SK-N-SH (cell line): ENCODE data around the gene CSNK1E. TPM values are rescaled to one million over a fixed set of nuclear protein-coding genes. Genes with fewer than 3 reads are reported as not detected.

Experiments used
- CTCF ChIA-PET: fragments of 300-600, 350-600 bp; formaldehyde crosslinking; extraction: SDS; loops from one replicate; lab custom pipeline; 2021; lab: Yijun Ruan, JAX
- POLR2A ChIA-PET: fragments of 350-600 bp; sonication (Branson Sonifier 250); formaldehyde crosslinking; extraction: SDS; loops from one replicate; lab custom pipeline; 2020; ENCODE audit warnings: antibody characterized with exemption, inconsistent platforms; lab: Yijun Ruan, JAX
- DNase-seq: peaks from one replicate; pipeline ENCODE4 v3.0.0; 2012
- H2AFZ ChIP-seq: fragments of 200-600 bp; sonication (generic); 2 replicates; pipeline ENCODE4 v1.8.1; 2016; ENCODE audit warnings: antibody characterized with exemption, mild to moderate bottlenecking, low read depth
- H3F3A ChIP-seq: fragments of 200-600 bp; sonication (generic); replicated peaks from 2 replicates; pipeline ENCODE3; 2016; ENCODE audit warnings: antibody characterized with exemption, mild to moderate bottlenecking; ENCODE audit not compliant: insufficient read depth
- H3K27ac ChIP-seq, 2 experiments: fragments of 200-500 bp in 1 of 2; fragments of 200-600 bp in 1 of 2; sonication (Bioruptor generic) in 1 of 2; sonication (generic), shearing (Covaris generic) in 1 of 2; 2 replicates each; pipeline versions ENCODE4 v1.5.1 to v1.6.1; 2014 to 2016; ENCODE audit warnings: low read depth in 2 of 2, inconsistent platforms in 1 of 2, low read length in 1 of 2, mild to moderate bottlenecking in 1 of 2, mixed read lengths in 1 of 2
- H3K27me3 ChIP-seq: fragments of 200-600 bp; sonication (generic), shearing (Covaris generic); 2 replicates; pipeline ENCODE4 v1.6.1; 2016; ENCODE audit warnings: mixed run types; ENCODE audit not compliant: insufficient read depth
- H3K36me3 ChIP-seq, 2 experiments: fragments of 200-500 bp in 1 of 2; fragments of 200-600 bp in 1 of 2; sonication (Bioruptor generic) in 1 of 2; sonication (generic) in 1 of 2; replicated peaks in 1 of 2; 2 replicates each; pipeline versions ENCODE3 to v1.5.1; 2014 to 2016; ENCODE audit warnings: low read length in 1 of 2, mild to moderate bottlenecking in 1 of 2; ENCODE audit not compliant: insufficient read depth in 2 of 2, control insufficient read depth in 1 of 2
- H3K4me1 ChIP-seq, 2 experiments: fragments of 200-500 bp in 1 of 2; fragments of 200-600 bp in 1 of 2; sonication (Bioruptor generic) in 1 of 2; sonication (generic), shearing (Covaris generic) in 1 of 2; 2 replicates each; pipeline versions ENCODE4 v1.5.1 to v1.6.1; 2014 to 2016; ENCODE audit warnings: low read depth in 1 of 2, low read length in 1 of 2, mixed run types in 1 of 2; ENCODE audit not compliant: insufficient read depth in 2 of 2, control insufficient read depth in 1 of 2
- H3K4me2 ChIP-seq: fragments of 200-600 bp; sonication (generic), shearing (Covaris generic); 2 replicates; pipeline ENCODE4 v1.6.1; 2017; ENCODE audit warnings: mixed run types
- H3K4me3 ChIP-seq, 2 experiments: fragments of 200-500 bp in 1 of 2; fragments of 200-600 bp in 1 of 2; sonication (Bioruptor generic) in 1 of 2; sonication (generic), shearing (Covaris generic) in 1 of 2; 2 replicates each; pipeline versions ENCODE4 v1.5.1 to v1.8.1; 2014 to 2016; ENCODE audit warnings: low read depth in 2 of 2, inconsistent platforms in 1 of 2, low read length in 1 of 2, mild to moderate bottlenecking in 1 of 2, mixed read lengths in 1 of 2, moderate library complexity in 1 of 2
- H3K79me2 ChIP-seq: fragments of 200-600 bp; sonication (generic); 2 replicates; pipeline ENCODE4 v1.8.1; 2017; ENCODE audit warnings: mild to moderate bottlenecking; ENCODE audit not compliant: insufficient read depth
- H3K9ac ChIP-seq: fragments of 200-600 bp; sonication (generic); 2 replicates; pipeline ENCODE4 v1.6.1; 2017; ENCODE audit warnings: mixed run types
- H3K9me2 ChIP-seq: fragments of 200-600 bp; sonication (generic); 2 replicates; pipeline ENCODE4 v1.6.1; 2017; ENCODE audit warnings: mixed run types
- H3K9me3 ChIP-seq: fragments of 200-600 bp; sonication (generic); 2 replicates; pipeline ENCODE4 v1.6.1; 2017; ENCODE audit warnings: mixed run types, mild to moderate bottlenecking, moderate library complexity
- H4K20me1 ChIP-seq: fragments of 200-600 bp; sonication (generic); 2 replicates; pipeline ENCODE4 v1.6.1; 2017; ENCODE audit warnings: mild to moderate bottlenecking, mixed run types; ENCODE audit not compliant: insufficient read depth
- ELF1 ChIP-seq: IDR thresholded peaks from 2 replicates; pipeline ENCODE4 v1.4.0; 2012
- EP300 ChIP-seq, 2 experiments: IDR thresholded peaks; 2 replicates each; pipeline versions ENCODE4 v1.4.0 to v1.6.1; 2012; ENCODE audit warnings: borderline replicate concordance in 1 of 2, low read depth in 1 of 2, low read length in 1 of 2
- EZH2phosphoT487 ChIP-seq: fragments of 200-600 bp; sonication (generic); IDR thresholded peaks from 2 replicates; pipeline ENCODE4 v1.6.1; 2017; ENCODE audit warnings: low read depth, mixed run types, mild to moderate bottlenecking, antibody characterized with exemption, moderate library complexity, borderline replicate concordance
- FOSL2 ChIP-seq: IDR thresholded peaks from 2 replicates; pipeline ENCODE4 v1.4.0; 2012; ENCODE audit warnings: low read depth, mild to moderate bottlenecking, moderate library complexity, borderline replicate concordance
- FOXJ3 ChIP-seq: sonication (generic); formaldehyde crosslinking; IDR thresholded peaks from 2 replicates; pipeline ENCODE4 v1.5.1; 2020; ENCODE audit warnings: mild to moderate bottlenecking, missing genetic modification reagents
- FOXM1 ChIP-seq: IDR thresholded peaks from 2 replicates; pipeline ENCODE4 v1.4.0; 2012; ENCODE audit warnings: low read depth, mild to moderate bottlenecking
- GABPA ChIP-seq: IDR thresholded peaks from 2 replicates; pipeline ENCODE4 v1.4.0; 2012; ENCODE audit warnings: low read depth, mild to moderate bottlenecking
- GATA2 ChIP-seq: sonication (generic); formaldehyde crosslinking; IDR thresholded peaks from 2 replicates; pipeline ENCODE4 v1.5.0; 2020; ENCODE audit warnings: mild to moderate bottlenecking, missing genetic modification reagents
- MEF2A ChIP-seq: IDR thresholded peaks from 2 replicates; pipeline ENCODE4 v1.4.0; 2012; ENCODE audit warnings: low read depth, borderline replicate concordance
- POLR2AphosphoS5 ChIP-seq: IDR thresholded peaks from 2 replicates; pipeline ENCODE4 v1.6.1; 2012; ENCODE audit warnings: low read depth, low read length
- SIN3A ChIP-seq: IDR thresholded peaks from 2 replicates; pipeline ENCODE4 v1.6.1; 2012; ENCODE audit warnings: low read depth, mild to moderate bottlenecking, low read length, moderate library complexity, borderline replicate concordance
- SMC3 ChIP-seq: IDR thresholded peaks from 2 replicates; pipeline ENCODE4 v1.6.1; 2012; ENCODE audit warnings: low read depth, low read length, improper control_type of control experiment
- TAF1 ChIP-seq: IDR thresholded peaks from 2 replicates; pipeline ENCODE4 v1.6.1; 2012; ENCODE audit warnings: low read depth, mild to moderate bottlenecking, low read length, moderate library complexity, borderline replicate concordance
- TEAD4 ChIP-seq: IDR thresholded peaks from 2 replicates; pipeline ENCODE4 v1.4.0; 2012; ENCODE audit warnings: mild to moderate bottlenecking, borderline replicate concordance; ENCODE audit not compliant: insufficient read depth
- YY1 ChIP-seq: IDR thresholded peaks from 2 replicates; pipeline ENCODE4 v1.4.0; 2012; ENCODE audit warnings: low read depth, mild to moderate bottlenecking
- WGBS: methylation state at CpG from one replicate; pipeline ENCODE4 v1.1.6; 2017; ENCODE audit warnings: low lambda C conversion rate; 5-methylcytosine and 5-hydroxymethylcytosine counted together
- polyA plus RNA-seq, 3 experiments: library from polyadenylated mRNA; depleted of rRNA; stranded (reverse); fragments of >200 nt; gene quantifications; 2 replicates each; pipeline ENCODE4 v1.2.3, GENCODE V29; 2012
- TF ChIP-seq, protein P1 (sequence below): IDR thresholded peaks from 2 replicates; pipeline ENCODE4 v1.4.0; 2012; ENCODE audit warnings: low read depth, borderline replicate concordance
- TF ChIP-seq, protein P2 (sequence below): IDR thresholded peaks from 2 replicates; pipeline ENCODE4 v1.6.1; 2012; ENCODE audit warnings: mild to moderate bottlenecking, low read depth, low read length, moderate library complexity
- TF ChIP-seq, protein P3 (sequence below): fragments of 200-600 bp; sonication (generic); IDR thresholded peaks from 2 replicates; pipeline ENCODE4 v1.6.1; 2017; ENCODE audit warnings: antibody characterized with exemption, mild to moderate bottlenecking, moderate library complexity

CSNK1E gene
- polyA plus RNA-seq, 1 of the 3 experiments (the other 2 are of a cell fraction) = 130 TPM

DNA sequence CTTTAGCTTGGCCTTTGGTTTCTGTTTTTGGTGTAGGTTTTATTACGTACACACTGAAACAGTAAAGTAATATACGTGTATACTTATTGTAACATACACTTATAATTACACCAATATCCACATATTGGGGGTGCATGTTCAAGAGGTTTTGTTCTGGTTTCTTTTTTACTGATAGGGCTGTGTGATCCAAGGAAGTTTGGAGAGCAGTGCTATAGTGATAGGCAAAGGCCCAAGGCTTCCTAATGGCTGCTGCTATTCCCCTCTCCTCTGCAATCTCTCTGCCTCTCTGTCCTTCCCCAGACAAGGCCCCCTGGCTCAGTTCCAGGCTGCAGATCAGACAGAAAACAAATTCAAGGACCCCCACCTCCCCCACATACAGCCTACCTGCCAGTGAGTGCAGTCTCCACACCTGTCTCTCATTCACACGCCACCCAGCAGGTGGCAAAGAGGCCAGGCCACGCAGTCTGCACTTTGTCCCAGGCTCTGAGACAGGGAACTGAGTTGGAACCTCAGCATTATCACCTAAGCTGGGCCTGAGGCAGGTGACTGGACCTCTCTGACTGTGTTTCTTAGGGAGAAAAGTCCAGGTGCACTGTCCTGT, 59.5 kb downstream of the CSNK1E start (continued):
- TF ChIP-seq SIN3A = no peak
- TF ChIP-seq, all 33 proteins: peak for 0

DNA sequence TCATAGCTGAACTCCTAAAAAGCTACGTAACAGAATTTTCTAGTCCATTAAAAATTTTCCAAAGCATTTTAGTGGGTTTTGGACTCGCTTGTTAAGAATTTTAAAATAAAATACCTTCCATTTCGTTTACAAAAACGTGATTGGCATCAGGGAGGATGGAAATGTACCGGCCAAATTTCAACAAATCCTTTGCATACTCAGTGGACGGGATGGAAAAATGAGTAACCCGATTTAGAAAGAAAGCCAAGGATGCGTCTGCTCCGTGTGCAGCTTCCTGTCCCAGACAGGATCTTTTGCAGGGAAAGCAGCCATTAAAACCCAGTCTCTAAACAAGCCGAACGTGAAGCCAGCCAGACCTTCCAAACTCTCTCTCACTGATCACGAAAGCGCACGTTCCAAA, 60.1 kb downstream of the CSNK1E start:
- H3K4me3 ChIP-seq = peak overlapping the region in 1 of 2 experiments; percentile 32; a peak in 3 of 4 replicates
- H4K20me1 ChIP-seq = no peaks in the 10 kb centered on the region
- POLR2A ChIA-PET = no interaction called here
- H3K4me1 ChIP-seq = peaks cover 0 to 6% of the 10 kb centered on the region in 2 experiments; a peak in 2 of 4 replicates
- peak overlapping the region; percentile 28 to 84 for H3K27ac ChIP-seq
- TF ChIP-seq YY1 (peak; percentile 69; the same call in 1 of the 2 replicates), GABPA (0 out of 2 replicates have a peak, but pooled peaks have one; percentile 31), TAF1 (no peak)
- H3K27me3 ChIP-seq = no peaks in the 10 kb centered on the region
- peak overlapping the region; percentile 47 for H3K4me2 ChIP-seq
- DNase-seq = no peak
- H3K36me3 ChIP-seq = no peaks in the 10 kb centered on the region
- 43% methylated on average over 14 of the region's 14 CpGs for WGBS
- H3K79me2 ChIP-seq = peaks cover 90% of the 10 kb centered on the region
- H3K9me2 ChIP-seq = no peaks in the 10 kb centered on the region
- no peak overlapping the region for H2AFZ ChIP-seq
- peak overlapping the region; percentile 49; the same call in 1 of the 2 replicates for H3K9ac ChIP-seq
- no peaks in the 10 kb centered on the region for H3K9me3 ChIP-seq
- H3F3A ChIP-seq = peaks cover 11% of the 10 kb centered on the region
- CTCF ChIA-PET = interaction anchor here (1.1 kb wide), 1 partner anchor 107 kb away, joined by 3 read pairs; no protein-coding TSS in a partner anchor

DNA sequence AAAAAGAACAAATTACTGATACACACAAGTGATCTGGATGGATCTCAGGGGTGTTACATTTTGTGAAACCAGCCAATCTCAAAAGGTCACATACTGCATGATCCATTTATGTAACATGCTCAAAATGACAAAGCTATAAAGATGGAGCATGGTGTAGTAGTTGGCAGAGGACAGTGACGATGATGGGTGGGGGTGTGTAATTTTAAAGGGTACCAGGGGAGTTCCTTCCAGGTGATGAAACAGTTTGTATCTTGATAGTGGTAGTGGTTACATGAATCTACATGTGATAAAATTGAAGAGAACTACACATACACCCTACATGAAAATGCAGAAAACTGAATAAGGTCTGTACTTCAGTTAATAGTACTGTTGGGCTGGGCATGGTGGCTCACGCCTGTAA, 61.5 kb downstream of the CSNK1E start:
- H3K9me2 ChIP-seq = no peaks in the 10 kb centered on the region
- no peaks in the 10 kb centered on the region for H3K36me3 ChIP-seq
- H2AFZ ChIP-seq = no peak overlapping the region
- POLR2A ChIA-PET = no interaction called here
- H3K9ac ChIP-seq = no peak overlapping the region
- no peaks in the 10 kb centered on the region for H4K20me1 ChIP-seq
- H3K27me3 ChIP-seq = no peaks in the 10 kb centered on the region
- H3K4me3 ChIP-seq = no peak overlapping the region
- CTCF ChIA-PET = no interaction called here
- no peaks in the 10 kb centered on the region for H3K9me3 ChIP-seq
- no peak overlapping the region for H3K4me2 ChIP-seq
- DNase-seq = no peak
- H3K79me2 ChIP-seq = peaks cover 90% of the 10 kb centered on the region
- no peak overlapping the region for H3K27ac ChIP-seq
- 100% methylated on average over 2 of the region's 2 CpGs for WGBS
- H3F3A ChIP-seq = peaks cover 11% of the 10 kb centered on the region
- peaks cover 0 to 6% of the 10 kb centered on the region in 2 experiments; a peak in 2 of 4 replicates for H3K4me1 ChIP-seq
- TF ChIP-seq, protein P1, sequence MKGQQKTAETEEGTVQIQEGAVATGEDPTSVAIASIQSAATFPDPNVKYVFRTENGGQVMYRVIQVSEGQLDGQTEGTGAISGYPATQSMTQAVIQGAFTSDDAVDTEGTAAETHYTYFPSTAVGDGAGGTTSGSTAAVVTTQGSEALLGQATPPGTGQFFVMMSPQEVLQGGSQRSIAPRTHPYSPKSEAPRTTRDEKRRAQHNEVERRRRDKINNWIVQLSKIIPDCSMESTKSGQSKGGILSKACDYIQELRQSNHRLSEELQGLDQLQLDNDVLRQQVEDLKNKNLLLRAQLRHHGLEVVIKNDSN = no peak
- TF ChIP-seq FOSL2 (no peak), EZH2phosphoT487 (no peak), POLR2AphosphoS5 (no peak), MEF2A (no peak), GATA2 (CRISPR knock-in tag) (no peak), SMC3 (no peak), FOXJ3 (no peak), TAF1 (no peak), FOXM1 (no peak), TEAD4 (no peak), ELF1 (no peak), GABPA (no peak), EP300 (IDR thresholded peaks at IDR 0.05; ENCODE audit: borderline replicate concordance in 1 of 2, low read depth in 1 of 2, low read length in 1 of 2) (no peak), SIN3A (no peak)
- TF ChIP-seq, protein P2, sequence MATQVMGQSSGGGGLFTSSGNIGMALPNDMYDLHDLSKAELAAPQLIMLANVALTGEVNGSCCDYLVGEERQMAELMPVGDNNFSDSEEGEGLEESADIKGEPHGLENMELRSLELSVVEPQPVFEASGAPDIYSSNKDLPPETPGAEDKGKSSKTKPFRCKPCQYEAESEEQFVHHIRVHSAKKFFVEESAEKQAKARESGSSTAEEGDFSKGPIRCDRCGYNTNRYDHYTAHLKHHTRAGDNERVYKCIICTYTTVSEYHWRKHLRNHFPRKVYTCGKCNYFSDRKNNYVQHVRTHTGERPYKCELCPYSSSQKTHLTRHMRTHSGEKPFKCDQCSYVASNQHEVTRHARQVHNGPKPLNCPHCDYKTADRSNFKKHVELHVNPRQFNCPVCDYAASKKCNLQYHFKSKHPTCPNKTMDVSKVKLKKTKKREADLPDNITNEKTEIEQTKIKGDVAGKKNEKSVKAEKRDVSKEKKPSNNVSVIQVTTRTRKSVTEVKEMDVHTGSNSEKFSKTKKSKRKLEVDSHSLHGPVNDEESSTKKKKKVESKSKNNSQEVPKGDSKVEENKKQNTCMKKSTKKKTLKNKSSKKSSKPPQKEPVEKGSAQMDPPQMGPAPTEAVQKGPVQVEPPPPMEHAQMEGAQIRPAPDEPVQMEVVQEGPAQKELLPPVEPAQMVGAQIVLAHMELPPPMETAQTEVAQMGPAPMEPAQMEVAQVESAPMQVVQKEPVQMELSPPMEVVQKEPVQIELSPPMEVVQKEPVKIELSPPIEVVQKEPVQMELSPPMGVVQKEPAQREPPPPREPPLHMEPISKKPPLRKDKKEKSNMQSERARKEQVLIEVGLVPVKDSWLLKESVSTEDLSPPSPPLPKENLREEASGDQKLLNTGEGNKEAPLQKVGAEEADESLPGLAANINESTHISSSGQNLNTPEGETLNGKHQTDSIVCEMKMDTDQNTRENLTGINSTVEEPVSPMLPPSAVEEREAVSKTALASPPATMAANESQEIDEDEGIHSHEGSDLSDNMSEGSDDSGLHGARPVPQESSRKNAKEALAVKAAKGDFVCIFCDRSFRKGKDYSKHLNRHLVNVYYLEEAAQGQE = no peak
- TF ChIP-seq, protein P3, sequence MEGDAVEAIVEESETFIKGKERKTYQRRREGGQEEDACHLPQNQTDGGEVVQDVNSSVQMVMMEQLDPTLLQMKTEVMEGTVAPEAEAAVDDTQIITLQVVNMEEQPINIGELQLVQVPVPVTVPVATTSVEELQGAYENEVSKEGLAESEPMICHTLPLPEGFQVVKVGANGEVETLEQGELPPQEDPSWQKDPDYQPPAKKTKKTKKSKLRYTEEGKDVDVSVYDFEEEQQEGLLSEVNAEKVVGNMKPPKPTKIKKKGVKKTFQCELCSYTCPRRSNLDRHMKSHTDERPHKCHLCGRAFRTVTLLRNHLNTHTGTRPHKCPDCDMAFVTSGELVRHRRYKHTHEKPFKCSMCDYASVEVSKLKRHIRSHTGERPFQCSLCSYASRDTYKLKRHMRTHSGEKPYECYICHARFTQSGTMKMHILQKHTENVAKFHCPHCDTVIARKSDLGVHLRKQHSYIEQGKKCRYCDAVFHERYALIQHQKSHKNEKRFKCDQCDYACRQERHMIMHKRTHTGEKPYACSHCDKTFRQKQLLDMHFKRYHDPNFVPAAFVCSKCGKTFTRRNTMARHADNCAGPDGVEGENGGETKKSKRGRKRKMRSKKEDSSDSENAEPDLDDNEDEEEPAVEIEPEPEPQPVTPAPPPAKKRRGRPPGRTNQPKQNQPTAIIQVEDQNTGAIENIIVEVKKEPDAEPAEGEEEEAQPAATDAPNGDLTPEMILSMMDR = no peak
